ENCODE data around the gene THSD7B.

The THSD7B gene

DNA sequence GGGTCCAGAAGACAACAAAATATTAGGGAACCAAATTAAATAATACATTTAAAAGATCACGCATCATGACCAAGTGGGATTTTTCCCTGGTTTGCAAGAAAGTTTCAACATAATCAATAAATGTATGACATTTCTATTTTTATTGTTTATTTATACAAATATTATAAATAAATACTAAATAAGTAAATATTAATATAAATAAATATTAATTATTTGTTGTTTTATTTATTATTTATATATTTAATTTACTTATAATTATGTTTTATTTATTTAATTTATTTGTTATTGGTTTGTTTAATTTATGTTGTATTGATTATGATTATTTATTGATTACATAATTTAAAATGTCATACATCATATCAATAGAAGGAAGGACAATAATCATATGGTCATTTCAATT lies 956.4 kb downstream of the THSD7B start:
- no peak for DNase-seq
- no peaks in the 10 kb centered on the region for H3K36me3 Mint-ChIP-seq
- CTCF ChIA-PET: no interaction called here

DNA sequence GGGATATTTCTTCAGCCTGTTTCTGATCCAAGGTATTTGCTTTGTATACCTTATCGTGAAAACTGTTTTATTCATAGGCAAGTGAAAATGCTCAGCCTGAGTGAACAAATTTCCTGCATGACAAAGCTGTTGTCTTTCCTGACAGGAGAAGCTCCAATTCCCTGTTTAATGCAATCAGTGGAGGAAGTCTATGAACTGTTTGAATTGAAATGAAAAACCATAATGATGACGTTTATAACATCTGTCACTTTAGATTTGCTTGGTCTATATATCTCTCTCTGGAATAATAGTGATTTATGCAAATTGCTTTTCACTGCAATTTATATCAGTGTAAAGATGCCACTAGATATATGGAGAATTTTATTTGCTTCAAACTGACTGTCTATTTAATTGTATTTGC lies 959.6 kb downstream of the THSD7B start:
- H3K27me3 Mint-ChIP-seq: no peaks in the 10 kb centered on the region
- DNase-seq: no peak
- no peaks in the 10 kb centered on the region for H3K9me3 Mint-ChIP-seq
- H3K36me3 Mint-ChIP-seq: no peaks in the 10 kb centered on the region
- CTCF ChIA-PET: no interaction called here
- no peak overlapping the region for H3K27ac Mint-ChIP-seq
- H3K4me3 Mint-ChIP-seq: no peak overlapping the region
- no peaks in the 10 kb centered on the region for H3K4me1 Mint-ChIP-seq

More for the DNA sequence above, 956.4 kb downstream of the THSD7B start:
- Mint-ChIP-seq H3K4me3 (no peak overlapping the region), H3K27me3 (no peaks in the 10 kb centered on the region), H3K9me3 (no peaks in the 10 kb centered on the region), H3K4me1 (no peaks in the 10 kb centered on the region), H3K27ac (no peak overlapping the region)

All from activated naive CD4-positive, alpha-beta T cell treated with anti-CD3 and anti-CD28 coated beads, Interleukin-2, amount 10 ng/mL, durations not matched to agents 7 days and 5 days (primary cell).